ENCODE data around the gene NUDCD3. TPM values are rescaled to one million over a fixed set of nuclear protein-coding genes. Genes with fewer than 3 reads are reported as not detected.
A peak's percentile ranks its signal among the peaks of the same experiment; 100 is the strongest.

NUDCD3 gene
- total and polyA plus RNA-seq, 7 experiments from 2014 or later = 51.5 to 117 (median 84.4) TPM

DNA sequence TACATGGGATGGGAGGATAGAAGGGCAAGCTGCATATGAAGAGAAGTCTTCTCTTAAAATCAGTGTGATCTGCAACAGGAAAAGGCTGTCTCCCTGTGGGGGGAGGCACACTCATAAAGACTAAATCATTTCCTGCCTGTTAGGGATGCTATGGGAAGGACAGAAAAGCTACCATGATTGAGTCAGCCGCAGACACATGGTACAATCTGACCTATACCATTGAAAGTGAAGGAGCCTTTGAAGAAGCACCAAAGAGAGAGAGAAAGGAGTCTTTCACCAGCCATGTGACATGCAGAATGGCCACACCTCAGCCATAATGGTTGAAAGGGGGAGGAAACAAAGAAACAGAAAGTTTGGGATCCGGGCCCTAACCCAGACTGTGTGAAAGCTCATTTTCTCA, 29.1 kb downstream of the NUDCD3 start:
- peaks cover 0 to 6% (median 0%) of the 10 kb centered on the region in 11 donors for H3K9me3 Mint-ChIP-seq
- no peaks in the 10 kb centered on the region for H3K27me3 Mint-ChIP-seq
- peak in 8 of 9 donors; percentile 9 to 36 (median 25) for DNase-seq
- H3K9me3 ChIP-seq (ENCODE audit: control insufficient read depth in 2 of 3, low read length in 3 of 3) = no peaks in the 10 kb centered on the region
- no peaks in the 10 kb centered on the region for H3K27me3 ChIP-seq (ENCODE audit: control insufficient read depth in 2 of 2, insufficient read depth in 2 of 2, low read length in 2 of 2)
- intact Hi-C loops (cut with micrococcal nuclease) = loop anchor here (2.0 to 10.0 kb wide), 3 partner anchors 29 to 219 kb away; no protein-coding TSS in a partner anchor
- peaks cover 42 to 50% of the 10 kb centered on the region in 2 donors for H3K4me1 ChIP-seq (ENCODE audit: control insufficient read depth in 2 of 2, insufficient read depth in 2 of 2, low read length in 2 of 2)
- peak overlapping the region; percentile 62 for H3K27ac ChIP-seq (ENCODE audit: low read depth, low read length)
- ATAC-seq = no peak
- H3K36me3 Mint-ChIP-seq = peaks cover 4 to 33% (median 16%) of the 10 kb centered on the region in 5 donors
- H3K4me1 Mint-ChIP-seq = peaks cover 48 to 96% (median 85%) of the 10 kb centered on the region in 7 donors
- peak overlapping the region; percentile 20 to 96 (median 89) for H3K27ac Mint-ChIP-seq
- ChIA-PET CTCF (no interaction called here), POLR2A (interaction anchor here (0.7 to 3.0 kb wide), 2 partner anchors 13 to 29 kb away, joined by 3 to 20 read pairs; partner anchors contain the start of gene NUDCD3)
- peak overlapping the region; percentile 66 to 91 (median 78) for H3K4me3 Mint-ChIP-seq
- peak overlapping the region; percentile 28 for H3K4me3 ChIP-seq (ENCODE audit: low read length)
- H3K36me3 ChIP-seq (ENCODE audit: control insufficient read depth in 2 of 3, insufficient read depth in 3 of 3, low read length in 3 of 3) = peaks cover 0 to 8% (median 0%) of the 10 kb centered on the region in 3 experiments

- H3K27ac ChIP-seq (ENCODE audit: low read depth, low read length) = peak overlapping the region; percentile 62
- H3K27me3 Mint-ChIP-seq = no peaks in the 10 kb centered on the region
Measured at GRCh38 chr7:44460325-44460724, 30.1 kb downstream of the NUDCD3 start.

GRCh38 chr7:44455155-44455554, 35.3 kb downstream of the NUDCD3 start:
- Mint-ChIP-seq H3K27ac (peak overlapping the region in 3 of 9 donors; percentile 11 to 57 (median 26)), H3K27me3 (no peaks in the 10 kb centered on the region), H3K4me3 (peak overlapping the region in 9 of 10 donors; percentile 3 to 78 (median 21)), H3K9me3 (no peaks in the 10 kb centered on the region), H3K4me1 (peaks cover 41 to 83% (median 74%) of the 10 kb centered on the region in 7 donors), H3K36me3 (peaks cover 4 to 37% (median 32%) of the 10 kb centered on the region in 5 donors)
- no peak overlapping the region for H3K4me3 ChIP-seq (ENCODE audit: low read length)
- intact Hi-C loops (cut with micrococcal nuclease) = no loop called here
- no peaks in the 10 kb centered on the region for H3K27me3 ChIP-seq (ENCODE audit: control insufficient read depth in 2 of 2, insufficient read depth in 2 of 2, low read length in 2 of 2)
- H3K4me1 ChIP-seq (ENCODE audit: control insufficient read depth in 2 of 2, insufficient read depth in 2 of 2, low read length in 2 of 2) = peaks cover 6 to 34% of the 10 kb centered on the region in 2 donors
- no peaks in the 10 kb centered on the region for H3K9me3 ChIP-seq (ENCODE audit: control insufficient read depth in 2 of 3, low read length in 3 of 3)
- ChIA-PET POLR2A (no interaction called here), CTCF (no interaction called here)
- ATAC-seq (no peak), DNase-seq (no peak)
- peaks cover 0 to 23% (median 4%) of the 10 kb centered on the region in 3 experiments for H3K36me3 ChIP-seq (ENCODE audit: control insufficient read depth in 2 of 3, insufficient read depth in 3 of 3, low read length in 3 of 3)
- no peak overlapping the region for H3K27ac ChIP-seq (ENCODE audit: low read depth, low read length)

More at GRCh38 chr7:44460325-44460724, 30.1 kb downstream of the NUDCD3 start:
- intact Hi-C loops (cut with micrococcal nuclease) = loop anchor here (1.0 to 10.0 kb wide), 4 partner anchors 28 to 218 kb away; partner anchors contain the start of gene NUDCD3 (in 2 of the 2)
- Histone ChIP-seq H3K27me3 (ENCODE audit: control insufficient read depth in 2 of 2, insufficient read depth in 2 of 2, low read length in 2 of 2) (no peaks in the 10 kb centered on the region), H3K9me3 (ENCODE audit: control insufficient read depth in 2 of 3, low read length in 3 of 3) (no peaks in the 10 kb centered on the region), H3K4me3 (ENCODE audit: low read length) (peak overlapping the region; percentile 28), H3K36me3 (ENCODE audit: control insufficient read depth in 2 of 3, insufficient read depth in 3 of 3, low read length in 3 of 3) (peaks cover 0 to 9% (median 2%) of the 10 kb centered on the region in 3 experiments), H3K4me1 (ENCODE audit: control insufficient read depth in 2 of 2, insufficient read depth in 2 of 2, low read length in 2 of 2) (peaks cover 36 to 55% of the 10 kb centered on the region in 2 donors)
- ATAC-seq = peak; percentile 98
- Mint-ChIP-seq H3K9me3 (peaks cover 0 to 6% (median 0%) of the 10 kb centered on the region in 11 donors), H3K27ac (peak overlapping the region; percentile 16 to 96 (median 79)), H3K4me1 (peaks cover 48 to 96% (median 85%) of the 10 kb centered on the region in 7 donors), H3K4me3 (peak overlapping the region; percentile 57 to 91 (median 72)), H3K36me3 (peaks cover 4 to 36% (median 18%) of the 10 kb centered on the region in 5 donors)
- DNase-seq = peak in 8 of 9 donors; percentile 37 to 89 (median 85)
- POLR2A ChIA-PET = interaction anchor here (0.6 to 3.0 kb wide), 3 partner anchors 13 to 338 kb away, joined by 3 to 20 read pairs (median 6); partner anchors contain the start of gene NUDCD3
- CTCF ChIA-PET = interaction anchor here (0.7 to 0.9 kb wide), 2 partner anchors 20 to 301 kb away, joined by 3 to 5 read pairs; no protein-coding TSS in a partner anchor

GRCh38 chr7:44454348-44454747, 36.1 kb downstream of the NUDCD3 start:
- Histone ChIP-seq H3K9me3 (ENCODE audit: control insufficient read depth in 2 of 3, low read length in 3 of 3) (no peaks in the 10 kb centered on the region), H3K27me3 (ENCODE audit: control insufficient read depth in 2 of 2, insufficient read depth in 2 of 2, low read length in 2 of 2) (no peaks in the 10 kb centered on the region), H3K4me1 (ENCODE audit: control insufficient read depth in 2 of 2, insufficient read depth in 2 of 2, low read length in 2 of 2) (peaks cover 0 to 27% of the 10 kb centered on the region in 2 donors), H3K36me3 (ENCODE audit: control insufficient read depth in 2 of 3, insufficient read depth in 3 of 3, low read length in 3 of 3) (peaks cover 0 to 23% (median 4%) of the 10 kb centered on the region in 3 experiments), H3K27ac (ENCODE audit: low read depth, low read length) (no peak overlapping the region), H3K4me3 (ENCODE audit: low read length) (no peak overlapping the region)
- ChIA-PET CTCF (no interaction called here), POLR2A (no interaction called here)
- DNase-seq (no peak), ATAC-seq (peak; percentile 50)
- Mint-ChIP-seq H3K27ac (peak overlapping the region in 3 of 9 donors; percentile 11 to 67 (median 64)), H3K4me3 (peak overlapping the region in 4 of 10 donors; percentile 34 to 78 (median 46)), H3K4me1 (peaks cover 37 to 82% (median 72%) of the 10 kb centered on the region in 7 donors), H3K27me3 (no peaks in the 10 kb centered on the region), H3K9me3 (no peaks in the 10 kb centered on the region), H3K36me3 (peaks cover 4 to 35% (median 31%) of the 10 kb centered on the region in 5 donors)
- intact Hi-C loops (cut with micrococcal nuclease) = no loop called here

DNA sequence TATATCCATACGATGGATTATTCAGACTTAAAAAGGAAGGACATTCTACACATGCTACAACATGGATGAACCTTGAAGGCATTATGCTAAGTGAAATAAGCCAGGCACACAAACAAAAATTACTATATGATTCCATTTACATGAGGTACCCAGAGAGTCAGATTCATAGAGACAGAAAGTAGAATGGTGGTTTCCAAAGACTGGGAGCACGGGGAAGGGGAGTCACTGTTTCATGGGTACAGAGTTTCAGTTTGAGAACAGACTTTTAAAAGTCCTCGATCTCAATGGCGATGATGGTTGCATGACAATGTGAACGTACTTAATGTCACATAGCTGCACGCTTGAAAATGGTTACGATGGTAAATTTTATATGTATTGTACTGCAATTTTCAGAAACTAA, 39.3 kb downstream of the NUDCD3 start:
- ATAC-seq (no peak), DNase-seq (no peak)
- H3K27ac ChIP-seq (ENCODE audit: low read depth, low read length) = no peak overlapping the region
- POLR2A ChIA-PET = no interaction called here
- no peaks in the 10 kb centered on the region for H3K27me3 Mint-ChIP-seq
- peak overlapping the region in 1 of 9 donors; percentile 5 for H3K27ac Mint-ChIP-seq
- H3K36me3 ChIP-seq (ENCODE audit: control insufficient read depth in 2 of 3, insufficient read depth in 3 of 3, low read length in 3 of 3) = peaks cover 0 to 49% (median 8%) of the 10 kb centered on the region in 3 experiments
- no peaks in the 10 kb centered on the region for H3K9me3 Mint-ChIP-seq
- no peak overlapping the region for H3K4me3 ChIP-seq (ENCODE audit: low read length)
- H3K27me3 ChIP-seq (ENCODE audit: control insufficient read depth in 2 of 2, insufficient read depth in 2 of 2, low read length in 2 of 2) = no peaks in the 10 kb centered on the region
- CTCF ChIA-PET = interaction anchor here (0.7 kb wide), 1 partner anchor 143 kb away, joined by 3 read pairs; no protein-coding TSS in a partner anchor
- no peaks in the 10 kb centered on the region for H3K9me3 ChIP-seq (ENCODE audit: control insufficient read depth in 2 of 3, low read length in 3 of 3)
- intact Hi-C loops (cut with micrococcal nuclease) = no loop called here
- no peak overlapping the region for H3K4me3 Mint-ChIP-seq
- H3K4me1 ChIP-seq (ENCODE audit: control insufficient read depth in 2 of 2, insufficient read depth in 2 of 2, low read length in 2 of 2) = peaks cover 0 to 14% of the 10 kb centered on the region in 2 donors
- H3K4me1 Mint-ChIP-seq = peaks cover 36 to 80% (median 71%) of the 10 kb centered on the region in 7 donors
- peaks cover 11 to 50% (median 41%) of the 10 kb centered on the region in 5 donors for H3K36me3 Mint-ChIP-seq

- peaks cover 22 to 62% (median 55%) of the 10 kb centered on the region in 5 donors for H3K36me3 Mint-ChIP-seq
- peaks cover 0 to 61% (median 8%) of the 10 kb centered on the region in 3 experiments for H3K36me3 ChIP-seq (ENCODE audit: control insufficient read depth in 2 of 3, insufficient read depth in 3 of 3, low read length in 3 of 3)
- POLR2A ChIA-PET = no interaction called here
- no peak for ATAC-seq
- DNase-seq = no peak
- no peaks in the 10 kb centered on the region for H3K27me3 Mint-ChIP-seq
- H3K9me3 Mint-ChIP-seq = peaks cover 0 to 8% (median 0%) of the 10 kb centered on the region in 11 donors
- intact Hi-C loops (cut with micrococcal nuclease) = no loop called here
- H3K27ac Mint-ChIP-seq = peak overlapping the region in 3 of 9 donors; percentile 1 to 25 (median 1)
- H3K4me1 Mint-ChIP-seq = peaks cover 25 to 80% (median 71%) of the 10 kb centered on the region in 7 donors
- no peak overlapping the region for H3K27ac ChIP-seq (ENCODE audit: low read depth, low read length)
- peak overlapping the region in 5 of 10 donors; percentile 3 to 61 (median 13) for H3K4me3 Mint-ChIP-seq
- peaks cover 0 to 3% of the 10 kb centered on the region in 2 donors for H3K4me1 ChIP-seq (ENCODE audit: control insufficient read depth in 2 of 2, insufficient read depth in 2 of 2, low read length in 2 of 2)
- CTCF ChIA-PET = interaction anchor here (0.6 kb wide), 1 partner anchor 209 kb away, joined by 5 read pairs; no protein-coding TSS in a partner anchor
- H3K4me3 ChIP-seq (ENCODE audit: low read length) = no peak overlapping the region
- H3K27me3 ChIP-seq (ENCODE audit: control insufficient read depth in 2 of 2, insufficient read depth in 2 of 2, low read length in 2 of 2) = no peaks in the 10 kb centered on the region
- H3K9me3 ChIP-seq (ENCODE audit: control insufficient read depth in 2 of 3, low read length in 3 of 3) = no peaks in the 10 kb centered on the region
Measured at GRCh38 chr7:44449584-44449928, 40.9 kb downstream of the NUDCD3 start.

Measured in naive thymus-derived CD4-positive, alpha-beta T cell (primary cell).